Spinal cord (tissue), 10 donors: ENCODE measurements around the gene GGCT. TPM values are rescaled to one million over a fixed set of nuclear protein-coding genes. Genes with fewer than 3 reads are reported as not detected.

ENCODE experiments used
- DNase-seq, 6 donors: peaks; one replicate each; pipeline versions ENCODE4 v3.0.0 to v3.0.0-alpha.2; 2013 to 2015; ENCODE audit warnings: low spot score in 6 of 6, low read depth in 4 of 6
- H3K27ac ChIP-seq: one replicate; pipeline ENCODE4 v1.5.1; 2013; ENCODE audit warnings: low read depth, low read length, control low read depth
- H3K27me3 ChIP-seq: one replicate; pipeline ENCODE4 v1.6.1; 2013; ENCODE audit warnings: low read length; ENCODE audit not compliant: control insufficient read depth, insufficient read depth
- H3K36me3 ChIP-seq: one replicate; pipeline ENCODE4 v1.6.1; 2013; ENCODE audit warnings: low read length; ENCODE audit not compliant: control insufficient read depth, insufficient read depth
- H3K4me1 ChIP-seq: one replicate; pipeline ENCODE4 v1.6.1; 2013; ENCODE audit warnings: low read length; ENCODE audit not compliant: control insufficient read depth, insufficient read depth
- H3K4me3 ChIP-seq: one replicate; pipeline ENCODE4 v1.5.1; 2013; ENCODE audit warnings: low read depth, low read length, control low read depth
- H3K9me3 ChIP-seq: one replicate; pipeline ENCODE4 v1.6.1; 2013; ENCODE audit warnings: low read length; ENCODE audit not compliant: control insufficient read depth, insufficient read depth
- whole genome bisulfite sequencing: methylation state at CpG from one replicate; pipeline ENCODE4 v1.1.5; 2013; ENCODE audit warnings: missing lambda C conversion rate; ENCODE audit not compliant: insufficient coverage; 5-methylcytosine and 5-hydroxymethylcytosine counted together
- polyA plus RNA-seq, 2 donors: library from polyadenylated mRNA; unstranded; fragments of 120-200 nt; gene quantifications; one replicate each; pipeline ENCODE4 v1.2.1, GENCODE V29; 2013; ENCODE audit not compliant: insufficient read length in 2 of 2
- total RNA-seq, 2 donors: library from RNA; depleted of rRNA in 1 of 2; stranded (reverse); fragments of 120-200 nt in 1 of 2; fragments of >200 nt in 1 of 2; gene quantifications; one replicate each; pipeline versions ENCODE4 v1.2.3 to v1.2.4, GENCODE V29; 2013 to 2014
- donor health status: healthy.

GGCT gene
- total and polyA plus RNA-seq, 4 donors: 23.4 to 46.2 (median 36.7) TPM

DNA sequence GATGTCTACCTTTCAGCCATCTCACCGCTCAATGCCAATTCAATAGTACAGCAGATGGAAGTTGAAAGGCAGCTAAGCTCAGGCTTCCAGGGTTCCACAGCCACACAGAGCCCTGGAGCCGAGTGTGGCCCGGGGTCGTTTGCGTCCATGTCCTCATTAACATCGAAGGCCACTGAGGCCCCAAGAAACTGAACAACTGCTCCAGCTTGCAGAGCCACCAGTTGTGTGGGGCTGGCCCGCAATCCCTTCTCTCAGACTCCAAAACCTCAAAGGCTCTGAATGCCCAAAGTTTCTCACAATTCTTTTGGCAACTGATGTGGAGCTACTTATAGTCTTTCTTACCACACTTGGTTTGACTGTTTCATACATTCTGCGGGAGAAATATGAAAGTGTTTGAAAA lies 57.2 kb downstream of the GGCT start:
- Histone ChIP-seq H3K4me3 (no peak overlapping the region), H3K36me3 (peaks cover 25% of the 10 kb centered on the region)
- WGBS: 94% methylated on average over 7 of the region's 8 CpGs

More for the DNA sequence above, 57.2 kb downstream of the GGCT start:
- no peak for DNase-seq
- no peak overlapping the region for H3K27ac ChIP-seq
- H3K27me3 ChIP-seq: no peaks in the 10 kb centered on the region
- no peaks in the 10 kb centered on the region for H3K9me3 ChIP-seq
- peaks cover 6% of the 10 kb centered on the region for H3K4me1 ChIP-seq

Other genes starting within 250 kb of the GGCT start
- 10 to 100 TPM; 10.5 to 28.1 TPM for gene ZNRF2, start 220.2 kb downstream of the GGCT start, total RNA-seq
- gene ZNRF2, start 220.2 kb downstream of the GGCT start, polyA plus RNA-seq: 10 to 100 TPM in 1 of 2 donors, 1 to 10 TPM in 1; 6.4 to 10.2 TPM
- 1 to 10 TPM; 5.4 to 7.7 TPM for gene NOD1, start 26.0 kb downstream of the GGCT start, total RNA-seq
- gene NOD1, start 26.0 kb downstream of the GGCT start, polyA plus RNA-seq: 1 to 10 TPM; 3.4 to 5.1 TPM
- 10 to 100 TPM; 58.2 to 79.1 TPM for gene GARS1, start 90.0 kb upstream of the GGCT start, total RNA-seq
- 100 to 1,000 TPM; 111 to 112 TPM for gene GARS1, start 90.0 kb upstream of the GGCT start, polyA plus RNA-seq
- 1 to 10 TPM in 1 of 2 donors, under 1 TPM in 1; 0.89 to 2.4 TPM for gene CRHR2, start 177.6 kb upstream of the GGCT start, total RNA-seq
- 1 to 10 TPM; 1.5 to 2.6 TPM for gene CRHR2, start 177.6 kb upstream of the GGCT start, polyA plus RNA-seq
- gene INMT, start 247.3 kb upstream of the GGCT start, total RNA-seq: 10 to 100 TPM in 1 of 2 donors, 1 to 10 TPM in 1; 5.6 to 11.6 TPM
- under 1 TPM; 0.35 to 0.99 TPM for gene INMT, start 247.3 kb upstream of the GGCT start, polyA plus RNA-seq